Adrenal gland (tissue), 12 donors: ENCODE data around the gene TSPAN9. TPM values are rescaled to one million over a fixed set of nuclear protein-coding genes. Genes with fewer than 3 reads are reported as not detected.
A peak's percentile ranks its signal among the peaks of the same experiment; 100 is the strongest.

Source experiments
- DNase-seq, 7 donors: peaks; one replicate each; pipeline ENCODE4 v3.0.0-alpha.2; 2019 to 2020
- H3K27ac ChIP-seq, 5 donors: fragments of 200-600 bp; sonication (generic) in 4 of 5; 1 replicate in 3 of 5; 2 replicates in 2 of 5; pipeline versions ENCODE4 v1.5.1 to v1.8.0; 2016 to 2020; ENCODE audit warnings: mild to moderate bottlenecking in 1 of 5
- H3K27me3 ChIP-seq: fragments of 200-600 bp; 2 replicates; pipeline ENCODE4 v1.8.0; 2021
- H3K36me3 ChIP-seq, 2 donors: fragments of 200-600 bp; replicated peaks in 1 of 2; 1 replicate in 1 of 2; 2 replicates in 1 of 2; pipeline versions ENCODE4 v1.5.1 to v1.8.0; 2018 to 2022
- H3K4me1 ChIP-seq, 2 donors: fragments of 200-600 bp; replicated peaks in 1 of 2; 1 replicate in 1 of 2; 2 replicates in 1 of 2; pipeline versions ENCODE4 v1.5.1 to v1.8.0; 2018 to 2021
- H3K4me3 ChIP-seq, 4 donors: fragments of 200-600 bp; sonication (generic) in 3 of 4; one replicate each; pipeline ENCODE4 v1.5.1; 2016 to 2018
- H3K9me3 ChIP-seq, 3 donors: fragments of 200-600 bp; sonication (generic) in 1 of 3; replicated peaks in 1 of 3; 1 replicate in 2 of 3; 2 replicates in 1 of 3; pipeline versions ENCODE4 v1.5.1 to v1.8.0; 2016 to 2021
- POLR2A ChIP-seq, 2 donors: fragments of 450-650 bp; IDR thresholded peaks; one replicate each; pipeline ENCODE4 v1.6.1; 2017; ENCODE audit warnings: antibody characterized with exemption in 2 of 2, mild to moderate bottlenecking in 2 of 2, moderate library complexity in 1 of 2
- WGBS, 4 donors: extraction: QIAGEN DNeasy Blood & Tissue Kit in 2 of 4; methylation state at CpG; one replicate each; pipeline versions ENCODE4 v1.1.5 to v1.1.7; 2013 to 2017; 5-methylcytosine and 5-hydroxymethylcytosine counted together
- intact Hi-C, 2 donors: fragments of 100-400 bp; cut with DNase I; formaldehyde crosslinking; loops; one replicate each; pipeline versions ENCODE4 v1.14.1 to v1.15.0; 2022 to 2023
- polyA plus RNA-seq, 3 donors: library from polyadenylated mRNA; stranded (reverse); fragments of 200-250 nt in 2 of 3; fragments of 350-450 nt in 1 of 3; fragmentation: Illumina TruSeq in 1 of 3; extraction: RNeasy Lipid Tissue Mini Kit (QIAGEN cat#74804) in 1 of 3; gene quantifications; one replicate each; pipeline ENCODE4 v1.2.3, GENCODE V29; 2013 to 2014
- total RNA-seq, 9 donors: library from RNA; depleted of rRNA in 4 of 9; stranded (reverse); fragments of >200 nt in 4 of 9; fragments of 120-200 nt in 1 of 9; fragmentation: NEBNext Ultra II Directional in 1 of 9; extraction: Animal tissue kit (Norgen Biotek cat#: 25700) in 1 of 9; gene quantifications; one replicate each; pipeline versions ENCODE4 v1.1.0 to v1.2.4, GENCODE V29; 2013 to 2023
- TF ChIP-seq, protein P1 (sequence below), 6 experiments: fragments of 450-650 bp in 4 of 6; fragments of 200-600 bp in 2 of 6; sonication (generic) in 1 of 6; IDR thresholded peaks; 1 replicate in 5 of 6; 2 replicates in 1 of 6; pipeline versions ENCODE4 v1.5.1 to v1.8.0; 2016 to 2021; ENCODE audit warnings: antibody characterized with exemption in 6 of 6, mild to moderate bottlenecking in 2 of 6, moderate library complexity in 1 of 6
- donor health status: healthy with polysubstance abuse.
- donor health status: Bipolar disorder and iron deficiency.
- donor health status: DM: yes; HTN: yes; CAD: no.
- donor health status: DM: no; HTN: no; CAD: no.
- donor health status: DM: no; HTN: no; CAD: no.
- donor health status: DM: yes; HTN: yes; CAD: no.

TSPAN9 gene
- total and polyA plus RNA-seq, 12 donors: 12.4 to 31.4 (median 22.4) TPM

DNA sequence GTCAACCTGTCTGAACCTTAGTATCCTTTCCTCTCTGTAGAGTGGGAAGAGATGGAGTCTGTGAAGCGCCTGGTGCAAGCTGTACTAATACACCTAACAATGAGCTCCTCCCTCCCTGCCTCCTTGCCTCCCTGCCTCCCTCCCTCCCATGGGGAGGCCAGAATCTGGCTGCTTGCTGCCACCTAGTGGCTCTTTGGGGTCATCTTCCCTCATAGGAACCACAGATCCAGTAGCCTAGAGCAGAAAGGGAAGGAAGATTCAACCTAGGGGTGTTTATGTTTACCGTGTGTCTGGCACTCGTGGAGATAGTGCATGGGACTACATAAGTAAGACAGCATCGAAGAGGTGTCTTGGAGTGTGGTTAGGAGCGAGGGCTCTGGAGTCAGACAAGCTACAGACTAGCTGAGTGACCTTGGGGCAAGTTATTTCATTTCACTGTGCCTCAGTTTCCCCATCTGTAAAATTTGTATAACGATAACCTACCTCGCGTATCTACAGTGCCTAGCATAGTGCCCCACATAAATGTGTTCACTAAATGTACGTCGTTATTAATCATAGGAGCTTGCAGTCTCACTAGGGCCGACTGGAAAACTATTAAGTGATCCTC is 35.5 kb upstream of the TSPAN9 start:
- no peak overlapping the region for H3K27ac ChIP-seq
- TF ChIP-seq POLR2A (IDR thresholded peaks at IDR 0.05): no peak
- TF ChIP-seq, protein P1, sequence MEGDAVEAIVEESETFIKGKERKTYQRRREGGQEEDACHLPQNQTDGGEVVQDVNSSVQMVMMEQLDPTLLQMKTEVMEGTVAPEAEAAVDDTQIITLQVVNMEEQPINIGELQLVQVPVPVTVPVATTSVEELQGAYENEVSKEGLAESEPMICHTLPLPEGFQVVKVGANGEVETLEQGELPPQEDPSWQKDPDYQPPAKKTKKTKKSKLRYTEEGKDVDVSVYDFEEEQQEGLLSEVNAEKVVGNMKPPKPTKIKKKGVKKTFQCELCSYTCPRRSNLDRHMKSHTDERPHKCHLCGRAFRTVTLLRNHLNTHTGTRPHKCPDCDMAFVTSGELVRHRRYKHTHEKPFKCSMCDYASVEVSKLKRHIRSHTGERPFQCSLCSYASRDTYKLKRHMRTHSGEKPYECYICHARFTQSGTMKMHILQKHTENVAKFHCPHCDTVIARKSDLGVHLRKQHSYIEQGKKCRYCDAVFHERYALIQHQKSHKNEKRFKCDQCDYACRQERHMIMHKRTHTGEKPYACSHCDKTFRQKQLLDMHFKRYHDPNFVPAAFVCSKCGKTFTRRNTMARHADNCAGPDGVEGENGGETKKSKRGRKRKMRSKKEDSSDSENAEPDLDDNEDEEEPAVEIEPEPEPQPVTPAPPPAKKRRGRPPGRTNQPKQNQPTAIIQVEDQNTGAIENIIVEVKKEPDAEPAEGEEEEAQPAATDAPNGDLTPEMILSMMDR (IDR thresholded peaks at IDR 0.05): peak; percentile 17 to 58 (median 43)
- H3K36me3 ChIP-seq: no peaks in the 10 kb centered on the region
- H3K27me3 ChIP-seq: no peaks in the 10 kb centered on the region
- H3K9me3 ChIP-seq: no peaks in the 10 kb centered on the region
- 55 to 66% (median 61%) methylated on average over 11 of the region's 11 CpGs for WGBS, 4 donors
- no peak overlapping the region for H3K4me3 ChIP-seq
- DNase-seq: peak; percentile 48 to 78 (median 58)
- intact Hi-C loops: loop anchor here in 1 of 2 donors (10.0 kb wide), 1 partner anchor 187 kb away; the partner anchor contains the start of gene TEX52
- H3K4me1 ChIP-seq: no peaks in the 10 kb centered on the region

DNA sequence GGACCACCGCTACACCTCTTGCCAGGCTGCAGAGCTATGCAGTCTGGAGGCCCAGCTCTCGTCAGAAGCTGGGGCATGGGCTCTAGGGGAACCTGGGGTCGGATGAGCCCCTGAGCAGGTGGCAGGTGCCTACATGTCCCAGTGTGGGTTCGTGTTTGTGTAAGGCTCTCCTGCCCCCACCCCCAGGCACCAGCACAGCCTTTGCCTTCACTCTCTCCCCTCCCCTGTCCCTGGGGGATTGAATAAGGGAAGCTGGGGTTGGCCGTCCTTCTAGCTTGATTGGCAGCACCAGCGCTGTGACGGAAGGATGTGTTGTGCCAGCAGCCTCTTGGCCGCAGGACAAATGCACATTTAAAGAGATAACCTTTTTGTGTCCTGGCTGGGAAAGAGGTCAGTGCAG is 34.8 kb upstream of the TSPAN9 start:
- WGBS, 4 donors: 38 to 46% (median 42%) methylated on average over 4 to 8 of the region's 8 CpGs
- Histone ChIP-seq H3K4me1 (no peaks in the 10 kb centered on the region), H3K27me3 (no peaks in the 10 kb centered on the region), H3K36me3 (no peaks in the 10 kb centered on the region), H3K27ac (no peak overlapping the region), H3K4me3 (no peak overlapping the region), H3K9me3 (no peaks in the 10 kb centered on the region)
- intact Hi-C loops: loop anchor here in 1 of 2 donors (10.0 kb wide), 1 partner anchor 188 kb away; the partner anchor contains the start of gene TEX52
- no peak for TF ChIP-seq POLR2A (IDR thresholded peaks at IDR 0.05)
- TF ChIP-seq, protein P1 (IDR thresholded peaks at IDR 0.05): no peak
- peak in 1 of 7 donors; percentile 20 for DNase-seq

DNA sequence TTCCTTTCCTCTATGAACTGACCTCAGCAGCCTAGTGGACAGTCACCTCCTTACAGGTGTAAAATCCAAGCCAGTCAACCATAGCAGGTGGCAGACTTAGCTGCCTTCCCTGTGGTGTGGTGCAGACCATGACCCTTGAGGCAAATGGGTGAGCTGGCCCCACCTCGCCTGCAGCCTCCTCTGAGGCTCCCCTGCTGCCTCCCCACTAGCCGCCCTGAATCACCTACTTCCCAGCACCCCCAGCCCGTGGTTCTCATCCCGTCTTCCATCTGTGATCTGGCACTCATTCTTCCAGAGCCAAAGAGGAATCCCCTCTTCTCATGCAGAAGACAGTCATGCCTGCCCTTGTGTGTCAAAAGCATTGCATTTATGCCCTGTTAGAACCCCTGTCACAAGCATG is 34.4 kb upstream of the TSPAN9 start:
- Histone ChIP-seq H3K9me3 (no peaks in the 10 kb centered on the region), H3K4me1 (no peaks in the 10 kb centered on the region), H3K36me3 (no peaks in the 10 kb centered on the region), H3K27ac (no peak overlapping the region), H3K4me3 (no peak overlapping the region), H3K27me3 (no peaks in the 10 kb centered on the region)
- DNase-seq: no peak
- TF ChIP-seq POLR2A (IDR thresholded peaks at IDR 0.05): no peak
- TF ChIP-seq, protein P1 (IDR thresholded peaks at IDR 0.05): no peak
- WGBS, 4 donors: 62 to 83% (median 75%) methylated on average over 3 to 4 of the region's 4 CpGs
- intact Hi-C loops: loop anchor here in 1 of 2 donors (10.0 kb wide), 1 partner anchor 188 kb away; the partner anchor contains the start of gene TEX52

DNA sequence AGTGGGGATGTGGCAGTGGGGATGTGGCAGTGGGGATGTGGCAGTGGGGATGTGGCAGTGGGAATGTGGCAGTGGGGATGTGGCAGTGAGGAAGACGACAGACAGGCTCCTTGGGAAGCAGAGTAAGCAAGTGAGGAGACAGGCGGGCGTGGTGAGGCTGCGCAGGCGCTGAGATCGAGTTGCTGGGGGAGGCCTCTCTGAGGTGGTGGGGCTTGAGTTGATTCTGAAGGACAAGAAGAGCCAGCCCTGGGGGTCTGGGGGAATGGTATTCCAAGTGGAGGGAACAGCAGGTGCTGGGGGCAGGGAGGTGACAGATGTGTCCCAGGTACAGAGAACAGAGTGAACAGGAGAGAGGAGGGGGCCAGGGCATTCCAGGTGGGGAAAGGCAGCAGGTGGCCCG is 33.8 kb upstream of the TSPAN9 start:
- Histone ChIP-seq H3K27me3 (no peaks in the 10 kb centered on the region), H3K27ac (no peak overlapping the region)
- intact Hi-C loops: loop anchor here in 1 of 2 donors (10.0 kb wide), 1 partner anchor 189 kb away; the partner anchor contains the start of gene TEX52

More for the DNA sequence above, 33.8 kb upstream of the TSPAN9 start:
- TF ChIP-seq, protein P1 (IDR thresholded peaks at IDR 0.05): no peak
- TF ChIP-seq POLR2A (IDR thresholded peaks at IDR 0.05): no peak
- DNase-seq: no peak
- Histone ChIP-seq H3K36me3 (no peaks in the 10 kb centered on the region), H3K4me3 (no peak overlapping the region), H3K4me1 (no peaks in the 10 kb centered on the region), H3K9me3 (no peaks in the 10 kb centered on the region)
- WGBS, 4 donors: 84 to 90% (median 87%) methylated on average over 7 of the region's 7 CpGs
